GM12875 (cell line): ENCODE measurements around the gene FAM13A.

Experiments
- H3K4me3 ChIP-seq: one replicate; pipeline ENCODE4 v1.5.1; 2011; ENCODE audit warnings: low read depth, low read length, control low read depth
- TF ChIP-seq, protein P1 (sequence below): IDR thresholded peaks from 2 replicates; pipeline ENCODE4 v1.5.1; 2011; ENCODE audit warnings: low read depth, mild to moderate bottlenecking, control low read depth, inconsistent platforms, low read length, moderate library complexity, borderline replicate concordance; ENCODE audit not compliant: insufficient read depth

The FAM13A gene

GRCh38 chr4:88725143-88725542 lies 331.8 kb downstream of the FAM13A start:
- H3K4me3 ChIP-seq = no peak overlapping the region
- TF ChIP-seq, protein P1, sequence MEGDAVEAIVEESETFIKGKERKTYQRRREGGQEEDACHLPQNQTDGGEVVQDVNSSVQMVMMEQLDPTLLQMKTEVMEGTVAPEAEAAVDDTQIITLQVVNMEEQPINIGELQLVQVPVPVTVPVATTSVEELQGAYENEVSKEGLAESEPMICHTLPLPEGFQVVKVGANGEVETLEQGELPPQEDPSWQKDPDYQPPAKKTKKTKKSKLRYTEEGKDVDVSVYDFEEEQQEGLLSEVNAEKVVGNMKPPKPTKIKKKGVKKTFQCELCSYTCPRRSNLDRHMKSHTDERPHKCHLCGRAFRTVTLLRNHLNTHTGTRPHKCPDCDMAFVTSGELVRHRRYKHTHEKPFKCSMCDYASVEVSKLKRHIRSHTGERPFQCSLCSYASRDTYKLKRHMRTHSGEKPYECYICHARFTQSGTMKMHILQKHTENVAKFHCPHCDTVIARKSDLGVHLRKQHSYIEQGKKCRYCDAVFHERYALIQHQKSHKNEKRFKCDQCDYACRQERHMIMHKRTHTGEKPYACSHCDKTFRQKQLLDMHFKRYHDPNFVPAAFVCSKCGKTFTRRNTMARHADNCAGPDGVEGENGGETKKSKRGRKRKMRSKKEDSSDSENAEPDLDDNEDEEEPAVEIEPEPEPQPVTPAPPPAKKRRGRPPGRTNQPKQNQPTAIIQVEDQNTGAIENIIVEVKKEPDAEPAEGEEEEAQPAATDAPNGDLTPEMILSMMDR = no peak

DNA sequence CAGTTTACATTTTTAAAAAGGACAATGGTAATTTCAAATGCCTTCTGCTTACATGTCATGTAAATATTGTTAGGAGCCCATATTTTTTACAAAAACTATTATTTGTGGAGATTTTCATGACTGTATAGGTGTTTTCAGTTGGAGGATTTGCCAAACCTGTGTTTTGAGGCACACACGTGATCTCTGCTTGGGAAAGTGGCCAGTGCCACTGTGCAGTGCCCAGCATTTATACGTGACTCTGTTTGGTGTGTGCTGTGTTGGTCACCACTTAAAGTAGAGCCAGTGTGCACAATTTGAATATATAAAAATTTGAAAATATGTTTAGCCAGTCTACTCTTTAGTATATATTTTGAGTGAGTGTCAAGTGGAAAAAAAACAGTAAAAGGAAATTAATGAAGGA lies 332.6 kb downstream of the FAM13A start:
- H3K4me3 ChIP-seq = no peak overlapping the region
- TF ChIP-seq, protein P1 = no peak

GRCh38 chr4:88722828-88723227 lies 334.2 kb downstream of the FAM13A start:
- H3K4me3 ChIP-seq = no peak overlapping the region
- TF ChIP-seq, protein P1 = no peak

DNA sequence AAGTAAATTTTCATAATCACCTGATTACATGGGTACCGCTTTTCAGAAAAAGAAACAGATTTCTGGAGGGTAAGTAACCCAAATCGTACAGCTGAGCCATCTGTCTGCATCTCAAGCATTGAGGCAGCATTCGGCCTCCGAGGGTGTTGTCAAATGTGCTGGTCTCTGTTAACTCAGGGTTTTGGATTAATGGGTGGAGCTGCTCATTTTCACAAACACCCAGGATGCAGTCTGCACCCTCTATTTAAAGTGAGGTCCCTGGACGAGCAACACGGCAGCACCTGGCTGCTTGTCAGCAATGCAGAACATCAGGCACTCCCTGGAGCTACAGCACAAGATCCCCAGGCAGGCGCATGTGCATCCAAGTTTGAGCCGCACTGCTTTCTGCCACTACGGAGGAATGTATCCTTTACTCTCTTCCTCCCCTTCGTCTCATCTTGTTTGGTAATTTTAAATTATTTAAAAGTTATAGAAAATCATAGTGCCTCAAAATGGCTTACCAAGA lies 334.7 kb downstream of the FAM13A start:
- TF ChIP-seq, protein P1 = no peak
- H3K4me3 ChIP-seq = no peak overlapping the region

DNA sequence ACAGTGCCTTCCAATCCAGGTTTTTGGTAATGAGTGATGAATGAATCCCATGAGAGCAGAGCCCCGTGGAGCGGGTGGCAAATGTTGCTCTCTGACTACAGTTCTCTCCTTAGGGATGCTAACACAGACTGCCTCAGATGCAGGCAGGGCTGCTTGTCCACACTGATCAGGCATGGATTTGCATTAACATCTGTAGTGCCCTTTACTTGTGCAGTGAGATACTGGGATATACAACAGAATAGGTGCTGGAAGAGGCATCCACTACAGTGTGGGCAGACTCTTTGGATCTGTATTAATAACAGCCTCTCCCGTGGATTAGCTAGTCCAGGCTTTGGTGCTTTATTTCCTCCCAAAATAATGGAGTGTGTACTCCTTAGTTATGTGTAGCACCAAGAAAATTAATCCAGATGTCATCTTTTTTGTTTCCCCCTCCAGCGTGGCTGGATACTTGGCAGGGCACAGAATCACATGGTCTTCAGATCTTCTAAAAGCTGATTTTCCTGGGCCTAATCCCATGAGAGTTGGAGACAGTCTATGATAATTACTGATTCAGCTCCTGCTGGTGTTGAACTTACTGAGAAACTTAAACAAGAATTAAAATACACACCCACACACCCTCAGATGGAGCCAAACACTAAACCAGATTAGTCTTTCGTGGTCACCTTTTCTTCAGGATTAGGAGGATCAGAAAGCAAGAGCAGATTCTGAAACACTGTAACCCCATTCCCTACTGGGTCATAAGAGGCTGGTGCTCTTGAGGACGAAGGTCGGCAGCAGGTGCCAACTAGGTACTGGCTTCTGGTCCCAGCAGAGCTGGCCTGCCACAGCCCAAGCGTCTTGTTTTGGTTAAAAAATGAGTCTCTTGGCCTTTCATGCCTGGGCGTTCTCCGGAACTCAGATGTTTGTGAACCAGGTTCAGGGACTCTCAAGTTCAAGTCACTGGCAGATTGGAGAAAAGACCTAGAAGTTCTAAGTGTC lies 336.2 kb downstream of the FAM13A start:
- TF ChIP-seq, protein P1 = no peak
- no peak overlapping the region for H3K4me3 ChIP-seq

DNA sequence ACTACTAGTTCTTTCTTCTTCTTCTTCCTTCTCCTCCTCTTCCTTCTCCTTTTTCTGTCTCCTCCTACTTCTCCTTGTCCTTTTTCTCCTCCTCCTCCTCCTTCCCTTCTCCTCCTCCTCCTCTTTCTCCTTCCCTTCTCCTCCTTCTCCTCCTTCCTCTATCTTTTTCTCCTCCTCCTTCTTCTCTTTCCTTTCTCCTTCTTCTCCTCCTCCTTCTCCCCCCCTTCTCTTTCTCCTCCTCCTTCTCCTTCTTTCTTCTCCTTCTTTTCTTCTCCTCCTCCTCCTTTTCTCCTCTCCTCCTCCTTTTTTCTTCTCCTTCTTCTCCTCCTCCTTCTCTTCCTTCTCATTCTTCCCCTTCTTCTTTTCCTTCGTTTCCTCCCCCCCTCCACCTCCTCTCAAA lies 337.6 kb downstream of the FAM13A start:
- H3K4me3 ChIP-seq = no peak overlapping the region
- TF ChIP-seq, protein P1 = no peak

DNA sequence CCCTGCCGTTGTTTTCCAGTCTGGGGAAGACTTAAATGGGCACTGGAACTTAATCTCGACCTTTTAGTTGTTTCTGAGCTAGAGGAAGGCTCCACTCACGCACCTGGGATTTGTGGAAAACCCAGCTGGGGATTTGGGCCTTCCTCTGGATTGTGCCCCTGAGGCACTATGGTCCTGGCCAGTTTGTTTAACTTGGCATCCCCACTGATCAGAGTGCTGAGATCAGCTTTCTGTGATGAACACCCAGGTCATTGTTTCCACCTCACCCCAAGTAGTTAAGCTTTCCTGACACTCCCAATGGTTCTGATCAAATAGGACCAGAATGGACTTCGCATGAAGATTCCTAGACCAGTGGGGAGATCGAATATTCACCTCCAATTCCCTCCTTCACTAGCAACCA lies 338.9 kb downstream of the FAM13A start:
- TF ChIP-seq, protein P1 = no peak
- no peak overlapping the region for H3K4me3 ChIP-seq
